Measurements from ENCODE around the gene KCP.

DNA sequence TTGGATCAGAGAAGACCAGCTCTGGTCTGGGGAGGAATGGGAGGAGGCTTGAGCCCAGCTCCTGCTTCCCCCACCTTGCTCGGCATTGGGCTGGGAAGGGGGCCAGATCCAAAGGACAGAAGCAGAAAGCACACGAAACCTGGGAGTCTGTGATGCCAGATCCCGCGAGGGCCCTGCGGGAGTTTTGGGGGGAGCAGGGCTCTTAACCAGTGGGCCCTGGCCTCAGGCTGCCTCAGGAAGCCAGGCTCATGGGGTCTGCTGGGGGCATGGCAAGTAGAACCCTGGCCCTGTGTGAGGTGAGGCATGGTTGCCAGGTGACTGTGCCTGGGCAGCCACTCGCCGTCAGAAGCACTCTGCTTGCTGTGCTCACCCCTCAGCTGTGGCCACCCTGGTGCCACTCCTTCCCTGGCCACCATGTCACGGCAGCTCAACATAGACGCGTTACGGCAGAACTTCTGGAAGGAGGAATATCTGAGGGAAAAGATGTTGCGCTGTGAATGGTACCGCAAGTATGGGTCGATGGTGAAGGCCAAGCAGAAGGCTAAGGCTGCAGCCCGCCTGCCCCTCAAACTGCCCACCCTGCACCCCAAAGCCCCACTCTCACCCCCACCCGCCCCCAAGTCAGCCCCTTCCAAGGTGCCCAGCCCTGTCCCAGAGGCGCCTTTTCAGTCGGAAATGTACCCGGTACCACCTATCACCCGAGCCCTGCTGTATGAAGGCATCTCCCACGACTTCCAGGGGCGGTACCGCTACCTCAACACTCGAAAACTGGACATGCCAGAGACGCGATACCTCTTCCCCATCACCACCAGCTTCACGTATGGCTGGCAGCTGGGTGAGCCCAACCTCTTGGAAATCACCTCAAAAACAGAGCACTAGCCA lies 44.3 kb downstream of the KCP start:
- TF ChIP-seq, protein P1, sequence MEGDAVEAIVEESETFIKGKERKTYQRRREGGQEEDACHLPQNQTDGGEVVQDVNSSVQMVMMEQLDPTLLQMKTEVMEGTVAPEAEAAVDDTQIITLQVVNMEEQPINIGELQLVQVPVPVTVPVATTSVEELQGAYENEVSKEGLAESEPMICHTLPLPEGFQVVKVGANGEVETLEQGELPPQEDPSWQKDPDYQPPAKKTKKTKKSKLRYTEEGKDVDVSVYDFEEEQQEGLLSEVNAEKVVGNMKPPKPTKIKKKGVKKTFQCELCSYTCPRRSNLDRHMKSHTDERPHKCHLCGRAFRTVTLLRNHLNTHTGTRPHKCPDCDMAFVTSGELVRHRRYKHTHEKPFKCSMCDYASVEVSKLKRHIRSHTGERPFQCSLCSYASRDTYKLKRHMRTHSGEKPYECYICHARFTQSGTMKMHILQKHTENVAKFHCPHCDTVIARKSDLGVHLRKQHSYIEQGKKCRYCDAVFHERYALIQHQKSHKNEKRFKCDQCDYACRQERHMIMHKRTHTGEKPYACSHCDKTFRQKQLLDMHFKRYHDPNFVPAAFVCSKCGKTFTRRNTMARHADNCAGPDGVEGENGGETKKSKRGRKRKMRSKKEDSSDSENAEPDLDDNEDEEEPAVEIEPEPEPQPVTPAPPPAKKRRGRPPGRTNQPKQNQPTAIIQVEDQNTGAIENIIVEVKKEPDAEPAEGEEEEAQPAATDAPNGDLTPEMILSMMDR (IDR thresholded peaks at IDR 0.05), result no peak
- no peak for TF ChIP-seq POLR2A (IDR thresholded peaks at IDR 0.05)

Data from esophagus squamous epithelium (tissue), 4 donors.